ENCODE measurements around the gene NACAD. TPM values are rescaled to one million over a fixed set of nuclear protein-coding genes. Genes with fewer than 3 reads are reported as not detected.

Gene NACAD
- total and polyA plus RNA-seq, 2 of the 4 experiments (the other 2 are of a cell fraction) = 0.54 to 2.2 TPM

- Histone ChIP-seq H3K27me3 (ENCODE audit: control insufficient read depth, insufficient read depth, low read length) (peaks cover 21% of the 10 kb centered on the region), H2AFZ (replicated peaks; ENCODE audit: low read length, poor library complexity) (no peak overlapping the region), H3K9me3 (ENCODE audit: control insufficient read depth, insufficient read depth, low read length) (no peaks in the 10 kb centered on the region), H3K36me3 (ENCODE audit: control insufficient read depth, insufficient read depth, low read length) (no peaks in the 10 kb centered on the region), H3K27ac (ENCODE audit: insufficient read depth, low read length) (no peak overlapping the region), H3K18ac (ENCODE audit: low read depth, low read length) (no peak overlapping the region), H3K4me2 (ENCODE audit: low read depth, low read length) (no peak overlapping the region), H3K23ac (ENCODE audit: low read depth, low read length) (no peak overlapping the region), H3K79me1 (ENCODE audit: low read depth in 1 of 2, low read length in 2 of 2) (no peaks in the 10 kb centered on the region), H2BK120ac (ENCODE audit: low read depth, low read length) (no peak overlapping the region), H2AK9ac (replicated peaks; ENCODE audit: low read depth, low read length, poor library complexity) (no peak overlapping the region), H2AK5ac (ENCODE audit: low read depth, low read length) (no peak overlapping the region), H2BK20ac (ENCODE audit: low read depth, low read length) (no peak overlapping the region), H4K5ac (ENCODE audit: low read depth, low read length) (no peak overlapping the region), H2BK15ac (ENCODE audit: low read depth, low read length) (no peak overlapping the region), H3K9ac (ENCODE audit: low read depth, low read length) (no peak overlapping the region), H3K4me3 (ENCODE audit: insufficient read depth, low read depth, low read length) (no peak overlapping the region), H3K9me1 (ENCODE audit: insufficient read depth, low read length) (no peaks in the 10 kb centered on the region; the same call in 1 of the 2 replicates), H4K91ac (ENCODE audit: insufficient read depth, low read depth, low read length) (no peak overlapping the region), H3K4me1 (ENCODE audit: control insufficient read depth, insufficient read depth, low read length) (no peaks in the 10 kb centered on the region), H2BK5ac (ENCODE audit: low read depth, low read length, poor library complexity, severe bottlenecking) (no peak overlapping the region), H3K56ac (ENCODE audit: extremely low read depth, insufficient read depth, low read length) (no peak overlapping the region), H3K4ac (ENCODE audit: low read depth, low read length) (no peak overlapping the region), H4K8ac (ENCODE audit: low read depth in 2 of 2, low read length in 2 of 2) (no peak overlapping the region), H4K20me1 (ENCODE audit: insufficient read depth, low read length) (no peaks in the 10 kb centered on the region), H3K14ac (replicated peaks; ENCODE audit: low read depth, low read length) (no peak overlapping the region)
- DNase-seq (no peak), ATAC-seq (ENCODE audit: low read depth) (no peak)
- dilution Hi-C loops (cut with HindIII; ENCODE audit: low sequenced_read_pairs, unreplicated experiment) (no loop called here), in situ Hi-C loops (cut with MboI; ENCODE audit: low sequenced_read_pairs) (loop anchor here (10.0 kb wide), 3 partner anchors 166 to 536 kb away; no protein-coding TSS in a partner anchor), intact Hi-C loops (cut with micrococcal nuclease) (no loop called here)
- 67% methylated on average over 2 of the region's 9 CpGs; no CpG with 5 or more reads in 1 of the 2 experiments for WGBS, 2 experiments (ENCODE audit: extremely low coverage in 2 of 2, insufficient read length in 1 of 2)
- ChIA-PET POLR2A (ENCODE audit: unreplicated experiment) (no interaction called here), CTCF (interaction anchor here (0.6 kb wide), 1 partner anchor 186 kb away, joined by 4 read pairs; no protein-coding TSS in a partner anchor)
- BruUV-seq (replicated peaks) = no TSS peak
- no peak for TF ChIP-seq CEBPB (IDR thresholded peaks at IDR 0.05; ENCODE audit: low read depth, low read length)
- no peak for TF ChIP-seq RCOR1 (IDR thresholded peaks at IDR 0.05; ENCODE audit: insufficient replicate concordance, low read length)
- TF ChIP-seq MXI1 (IDR thresholded peaks at IDR 0.05; ENCODE audit: borderline replicate concordance, low read depth, low read length) = no peak
- no peak for TF ChIP-seq FOS (IDR thresholded peaks at IDR 0.05; ENCODE audit: low read depth, low read length)
- TF ChIP-seq ELK1 (IDR thresholded peaks at IDR 0.05; ENCODE audit: borderline replicate concordance, low read depth, low read length) = no peak
- TF ChIP-seq MAFK (IDR thresholded peaks at IDR 0.05; ENCODE audit: low read depth, low read length) = no peak
- no peak for TF ChIP-seq SMC3 (IDR thresholded peaks at IDR 0.05; ENCODE audit: low read depth, low read length)
- TF ChIP-seq USF2 (IDR thresholded peaks at IDR 0.05; ENCODE audit: low read depth, low read length) = no peak
- TF ChIP-seq BHLHE40 (IDR thresholded peaks at IDR 0.05; ENCODE audit: low read depth, low read length) = no peak
- TF ChIP-seq POLR2A (IDR thresholded peaks at IDR 0.05; ENCODE audit: low read depth, low read length) = no peak
- no peak for TF ChIP-seq CTCF (conservative IDR thresholded peaks at IDR 0.05; ENCODE audit: low read depth, low read length)
- TF ChIP-seq RFX5 (IDR thresholded peaks at IDR 0.05; ENCODE audit: low read depth, low read length) = no peak
- no peak for TF ChIP-seq NFE2L2 (IDR thresholded peaks at IDR 0.05; ENCODE audit: low read depth, low read length)
Observed at GRCh38 chr7:45130910-45131309, 42.1 kb upstream of the NACAD start.
